GM12878 (cell line): Measurements from ENCODE around the gene CCR5AS.

ENCODE experiments used
- CBX5 ChIP-seq: sonication (generic); IDR thresholded peaks from 2 replicates; pipeline ENCODE4 v1.6.1; 2016; ENCODE audit warnings: low read depth, moderate library complexity, mild to moderate bottlenecking, inconsistent platforms
- CHD2 ChIP-seq: IDR thresholded peaks from 2 replicates; pipeline ENCODE4 v1.6.1; 2011; ENCODE audit warnings: low read depth, low read length, improper control_type of control experiment, borderline replicate concordance
- HCFC1 ChIP-seq: fragments of 150-350 bp; IDR thresholded peaks from 2 replicates; pipeline ENCODE4 v1.6.1; 2014; ENCODE audit warnings: low read length
- POLR2AphosphoS5 ChIP-seq: IDR thresholded peaks from 2 replicates; pipeline ENCODE4 v1.6.1; 2011; ENCODE audit warnings: mild to moderate bottlenecking, low read length, inconsistent platforms
- SREBF2 ChIP-seq: IDR thresholded peaks from 2 replicates; pipeline ENCODE4 v1.6.1; 2012; ENCODE audit warnings: mild to moderate bottlenecking, low read length
- TF ChIP-seq, protein P1 (sequence below), 3 experiments: IDR thresholded peaks in 2 of 3; conservative IDR thresholded peaks in 1 of 3; 2 replicates each; pipeline ENCODE4 v1.5.1; 2011; ENCODE audit warnings: low read depth in 3 of 3, low read length in 3 of 3, mild to moderate bottlenecking in 3 of 3, control low read depth in 2 of 3, moderate library complexity in 2 of 3, inconsistent platforms in 1 of 3, mixed read lengths in 1 of 3; ENCODE audit not compliant: control insufficient read depth in 2 of 3, insufficient read depth in 1 of 3; ENCODE audit errors: extremely low read depth in 1 of 3
- TF ChIP-seq, protein P2 (sequence below): IDR thresholded peaks from 2 replicates; pipeline ENCODE4 v1.6.1; 2012; ENCODE audit warnings: low read depth, low read length, improper control_type of control experiment

- TF ChIP-seq, protein P1, sequence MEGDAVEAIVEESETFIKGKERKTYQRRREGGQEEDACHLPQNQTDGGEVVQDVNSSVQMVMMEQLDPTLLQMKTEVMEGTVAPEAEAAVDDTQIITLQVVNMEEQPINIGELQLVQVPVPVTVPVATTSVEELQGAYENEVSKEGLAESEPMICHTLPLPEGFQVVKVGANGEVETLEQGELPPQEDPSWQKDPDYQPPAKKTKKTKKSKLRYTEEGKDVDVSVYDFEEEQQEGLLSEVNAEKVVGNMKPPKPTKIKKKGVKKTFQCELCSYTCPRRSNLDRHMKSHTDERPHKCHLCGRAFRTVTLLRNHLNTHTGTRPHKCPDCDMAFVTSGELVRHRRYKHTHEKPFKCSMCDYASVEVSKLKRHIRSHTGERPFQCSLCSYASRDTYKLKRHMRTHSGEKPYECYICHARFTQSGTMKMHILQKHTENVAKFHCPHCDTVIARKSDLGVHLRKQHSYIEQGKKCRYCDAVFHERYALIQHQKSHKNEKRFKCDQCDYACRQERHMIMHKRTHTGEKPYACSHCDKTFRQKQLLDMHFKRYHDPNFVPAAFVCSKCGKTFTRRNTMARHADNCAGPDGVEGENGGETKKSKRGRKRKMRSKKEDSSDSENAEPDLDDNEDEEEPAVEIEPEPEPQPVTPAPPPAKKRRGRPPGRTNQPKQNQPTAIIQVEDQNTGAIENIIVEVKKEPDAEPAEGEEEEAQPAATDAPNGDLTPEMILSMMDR (IDR thresholded peaks at IDR 0.05 in 2 of 3, conservative IDR thresholded peaks at IDR 0.05 in 1 of 3; ENCODE audit: control insufficient read depth in 2 of 3, extremely low read depth in 1 of 3, insufficient read depth in 1 of 3, low read depth in 3 of 3, low read length in 3 of 3), result no peak
- TF ChIP-seq POLR2AphosphoS5 (no peak), CBX5 (no peak), HCFC1 (no peak), CHD2 (no peak), SREBF2 (no peak)
- TF ChIP-seq, protein P2, sequence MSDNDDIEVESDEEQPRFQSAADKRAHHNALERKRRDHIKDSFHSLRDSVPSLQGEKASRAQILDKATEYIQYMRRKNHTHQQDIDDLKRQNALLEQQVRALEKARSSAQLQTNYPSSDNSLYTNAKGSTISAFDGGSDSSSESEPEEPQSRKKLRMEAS, result no peak
These were observed 12.9 kb upstream of the CCR5AS start for GRCh38 chr3:46419816-46420215.
